Endothelial cell of umbilical vein (primary cell): ENCODE measurements around the gene SSRP1.

Experiments
- EZH2 ChIP-seq: IDR thresholded peaks from 2 replicates; pipeline ENCODE4 v1.6.1; 2012; ENCODE audit warnings: borderline replicate concordance, low read depth, mild to moderate bottlenecking, moderate library complexity, low read length, inconsistent platforms; ENCODE audit not compliant: severe bottlenecking
- POLR2A ChIP-seq: IDR thresholded peaks from 2 replicates; pipeline ENCODE4 v1.6.1; 2012; ENCODE audit warnings: low read depth, mild to moderate bottlenecking, control low read depth, low read length
- TF ChIP-seq, protein P1 (sequence below), 2 donors: IDR thresholded peaks; 1 replicate in 1 of 2; 2 replicates in 1 of 2; pipeline ENCODE4 v1.5.1; 2011; ENCODE audit warnings: low read length in 2 of 2, mild to moderate bottlenecking in 2 of 2, moderate library complexity in 2 of 2, control low read depth in 1 of 2, inconsistent platforms in 1 of 2, low read depth in 1 of 2; ENCODE audit not compliant: insufficient read depth in 1 of 2; ENCODE audit errors: extremely low read depth in 1 of 2

DNA sequence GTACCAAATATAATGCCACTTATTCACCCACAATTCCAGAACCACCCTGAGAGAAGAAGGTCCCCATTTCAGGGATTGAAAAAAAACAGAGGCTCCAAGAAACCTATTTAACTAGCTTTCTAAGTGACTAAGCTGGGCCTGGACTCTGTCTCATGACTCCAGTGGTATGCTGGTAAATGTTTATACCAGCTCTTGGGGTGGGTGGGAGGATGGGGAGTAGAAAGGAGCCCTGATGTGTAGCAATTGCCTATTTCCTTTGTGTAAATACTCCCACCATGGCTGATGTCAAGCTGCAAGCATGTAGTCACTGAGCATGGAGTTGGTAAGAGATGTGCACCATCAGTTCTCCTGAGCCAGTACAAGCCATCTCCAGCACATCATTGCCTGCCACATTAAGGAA, 42.5 kb upstream of the SSRP1 start:
- TF ChIP-seq, protein P1, sequence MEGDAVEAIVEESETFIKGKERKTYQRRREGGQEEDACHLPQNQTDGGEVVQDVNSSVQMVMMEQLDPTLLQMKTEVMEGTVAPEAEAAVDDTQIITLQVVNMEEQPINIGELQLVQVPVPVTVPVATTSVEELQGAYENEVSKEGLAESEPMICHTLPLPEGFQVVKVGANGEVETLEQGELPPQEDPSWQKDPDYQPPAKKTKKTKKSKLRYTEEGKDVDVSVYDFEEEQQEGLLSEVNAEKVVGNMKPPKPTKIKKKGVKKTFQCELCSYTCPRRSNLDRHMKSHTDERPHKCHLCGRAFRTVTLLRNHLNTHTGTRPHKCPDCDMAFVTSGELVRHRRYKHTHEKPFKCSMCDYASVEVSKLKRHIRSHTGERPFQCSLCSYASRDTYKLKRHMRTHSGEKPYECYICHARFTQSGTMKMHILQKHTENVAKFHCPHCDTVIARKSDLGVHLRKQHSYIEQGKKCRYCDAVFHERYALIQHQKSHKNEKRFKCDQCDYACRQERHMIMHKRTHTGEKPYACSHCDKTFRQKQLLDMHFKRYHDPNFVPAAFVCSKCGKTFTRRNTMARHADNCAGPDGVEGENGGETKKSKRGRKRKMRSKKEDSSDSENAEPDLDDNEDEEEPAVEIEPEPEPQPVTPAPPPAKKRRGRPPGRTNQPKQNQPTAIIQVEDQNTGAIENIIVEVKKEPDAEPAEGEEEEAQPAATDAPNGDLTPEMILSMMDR (IDR thresholded peaks at IDR 0.05; ENCODE audit: extremely low read depth in 1 of 2, insufficient read depth in 1 of 2, low read depth in 1 of 2, low read length in 2 of 2), result no peak
- TF ChIP-seq EZH2, result no peak
- no peak for TF ChIP-seq POLR2A
